ENCODE data around the gene TMPRSS2. TPM values are rescaled to one million over a fixed set of nuclear protein-coding genes. Genes with fewer than 3 reads are reported as not detected.

TMPRSS2 gene
- total and polyA plus RNA-seq, 7 donors, result 0.33 to 434 (median 34.4) TPM; not detected in 1

- Histone ChIP-seq H3K4me1 (peaks cover 0 to 10% (median 4%) of the 10 kb centered on the region in 4 donors), H3K4me3 (no peak overlapping the region), H3K9me3 (no peaks in the 10 kb centered on the region), H3K27me3 (peaks cover 0 to 6% (median 0%) of the 10 kb centered on the region in 3 donors), H3K36me3 (no peaks in the 10 kb centered on the region), H3K27ac (no peak overlapping the region)
- DNase-seq, result no peak
- TF ChIP-seq POLR2AphosphoS5 (IDR thresholded peaks at IDR 0.05) (no peak), CTCF (IDR thresholded peaks at IDR 0.05) (no peak), EP300 (IDR thresholded peaks at IDR 0.05) (no peak), POLR2A (IDR thresholded peaks at IDR 0.05) (no peak)
- WGBS, 2 donors, result 30 to 62% methylated on average over 11 of the region's 11 CpGs
- intact Hi-C loops (cut with DNase I), result no loop called here
Measured at GRCh38 chr21:41478319-41479177, 29.4 kb downstream of the TMPRSS2 start.

DNA sequence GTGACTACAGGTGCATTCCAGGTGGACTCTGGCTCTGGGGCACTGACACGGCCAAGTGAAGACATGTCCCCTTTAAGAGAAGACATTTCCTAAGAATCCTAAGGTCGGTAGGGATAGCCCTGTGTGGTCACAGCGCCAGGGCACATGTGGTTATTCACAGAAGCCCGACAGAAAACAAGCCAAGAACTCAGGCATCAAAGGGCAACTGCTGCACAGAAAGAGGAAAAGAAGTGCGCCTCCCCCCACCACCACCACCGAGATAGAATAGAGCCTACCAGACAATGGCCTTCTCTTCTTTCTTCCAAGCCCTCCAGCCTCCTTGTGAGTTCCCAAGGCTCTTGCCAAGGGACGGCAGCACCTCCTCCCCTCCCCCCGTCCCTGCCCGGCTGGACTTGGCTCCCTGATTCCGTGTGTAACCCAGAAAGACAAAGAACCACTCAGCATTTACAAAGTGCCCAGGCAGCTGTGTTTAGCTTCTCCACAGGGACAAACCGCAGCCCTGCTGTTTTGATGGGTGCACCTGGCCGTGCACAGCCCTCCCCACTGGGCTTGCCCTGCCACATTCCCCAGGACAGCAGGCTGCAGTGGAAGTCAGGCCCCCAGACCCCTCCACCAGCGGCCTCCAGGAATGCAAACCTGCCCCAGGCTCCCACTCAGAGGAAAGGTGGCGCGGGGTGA, 30.2 kb downstream of the TMPRSS2 start:
- intact Hi-C loops (cut with DNase I), result no loop called here
- WGBS, 2 donors, result 21 to 28% methylated on average over 15 of the region's 15 CpGs

GRCh38 chr21:41475714-41476420, 32.1 kb downstream of the TMPRSS2 start:
- DNase-seq, result no peak
- TF ChIP-seq EP300 (IDR thresholded peaks at IDR 0.05), result no peak
- TF ChIP-seq POLR2AphosphoS5 (IDR thresholded peaks at IDR 0.05), result no peak
- no peak for TF ChIP-seq POLR2A (IDR thresholded peaks at IDR 0.05)
- no peak for TF ChIP-seq CTCF (IDR thresholded peaks at IDR 0.05)
- H3K27ac ChIP-seq, result no peak overlapping the region
- peaks cover 0 to 10% (median 4%) of the 10 kb centered on the region in 4 donors for H3K4me1 ChIP-seq
- intact Hi-C loops (cut with DNase I), result no loop called here
- WGBS, 2 donors, result 71 to 79% methylated on average over 15 of the region's 15 CpGs
- no peak overlapping the region for H3K4me3 ChIP-seq
- H3K9me3 ChIP-seq, result no peaks in the 10 kb centered on the region
- peaks cover 0 to 15% (median 8%) of the 10 kb centered on the region in 3 donors for H3K27me3 ChIP-seq
- H3K36me3 ChIP-seq, result no peaks in the 10 kb centered on the region

More for the DNA sequence above, 30.2 kb downstream of the TMPRSS2 start:
- no peak for DNase-seq
- H3K4me1 ChIP-seq, result peaks cover 0 to 10% (median 4%) of the 10 kb centered on the region in 4 donors
- no peak overlapping the region for H3K4me3 ChIP-seq
- H3K9me3 ChIP-seq, result no peaks in the 10 kb centered on the region
- H3K36me3 ChIP-seq, result no peaks in the 10 kb centered on the region
- TF ChIP-seq POLR2A (IDR thresholded peaks at IDR 0.05) (no peak), POLR2AphosphoS5 (IDR thresholded peaks at IDR 0.05) (no peak), CTCF (IDR thresholded peaks at IDR 0.05) (no peak), EP300 (IDR thresholded peaks at IDR 0.05) (no peak)
- peaks cover 0 to 8% (median 0%) of the 10 kb centered on the region in 3 donors for H3K27me3 ChIP-seq
- H3K27ac ChIP-seq, result no peak overlapping the region

DNA sequence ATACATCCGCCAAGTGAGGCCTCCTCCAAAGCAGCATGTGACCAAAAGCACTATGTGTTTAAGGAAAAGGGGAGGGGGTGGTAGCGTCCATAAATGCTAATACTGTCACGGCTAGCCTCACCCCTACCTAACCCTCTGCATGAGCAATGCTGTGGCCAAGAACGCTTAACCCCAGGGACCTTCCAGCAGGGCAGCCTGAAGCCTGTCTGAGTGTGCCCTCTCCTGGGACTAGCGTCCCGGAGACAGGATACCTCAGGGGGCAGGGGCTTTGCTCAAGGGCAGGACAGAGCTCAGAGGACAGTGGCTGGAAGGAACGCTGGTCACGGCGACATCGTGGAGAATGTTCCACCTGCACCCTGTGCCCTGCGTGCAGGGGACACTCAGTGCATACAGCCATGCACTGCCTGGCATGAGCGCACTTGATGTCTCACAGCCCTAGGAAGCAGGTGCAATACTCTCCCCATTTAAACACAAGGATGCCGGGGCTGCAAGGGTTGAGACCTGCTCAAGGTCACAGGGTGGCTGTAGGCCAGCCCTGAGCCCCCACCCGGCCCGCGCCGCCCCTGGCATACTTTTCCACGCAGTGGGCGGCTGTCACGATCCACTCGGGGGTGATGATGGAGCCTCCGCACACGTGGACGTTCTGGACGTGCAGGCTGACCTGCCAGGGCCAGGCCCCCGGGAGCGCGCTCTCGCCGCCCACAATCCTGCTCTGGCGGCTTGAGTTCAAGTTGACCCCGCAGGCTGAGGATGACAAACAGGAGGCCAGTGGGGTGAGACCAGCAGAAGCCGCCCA, 35.0 kb downstream of the TMPRSS2 start:
- no peak for TF ChIP-seq EP300 (IDR thresholded peaks at IDR 0.05)
- TF ChIP-seq POLR2A (IDR thresholded peaks at IDR 0.05), result no peak
- TF ChIP-seq POLR2AphosphoS5 (IDR thresholded peaks at IDR 0.05), result no peak
- no peak for TF ChIP-seq CTCF (IDR thresholded peaks at IDR 0.05)
- peaks cover 0 to 6% (median under 1%) of the 10 kb centered on the region in 4 donors for H3K4me1 ChIP-seq
- 87 to 88% methylated on average over 33 of the region's 33 CpGs for WGBS, 2 donors
- H3K27ac ChIP-seq, result no peak overlapping the region
- no peak overlapping the region for H3K4me3 ChIP-seq
- peaks cover 0 to 15% (median 8%) of the 10 kb centered on the region in 3 donors for H3K27me3 ChIP-seq
- intact Hi-C loops (cut with DNase I), result no loop called here
- no peaks in the 10 kb centered on the region for H3K9me3 ChIP-seq
- H3K36me3 ChIP-seq, result no peaks in the 10 kb centered on the region
- no peak for DNase-seq

Data from sigmoid colon (tissue), 7 donors.